HEK293 (cell line): ENCODE measurements around the gene FXYD5.
A peak's percentile ranks its signal among the peaks of the same experiment; 100 is the strongest.

Experiments
- CTCF ChIA-PET: fragments of 350-600 bp; formaldehyde crosslinking; extraction: SDS; loops from one replicate; lab custom pipeline; 2021; ENCODE audit warnings: antibody characterized with exemption; lab: Yijun Ruan, JAX
- POLR2A ChIA-PET: fragments of 300-600 bp; formaldehyde crosslinking; extraction: SDS; loops from one replicate; lab custom pipeline; 2020; ENCODE audit warnings: antibody characterized with exemption, inconsistent platforms; lab: Yijun Ruan, JAX
- H3K27ac ChIP-seq: fragments of 200-500 bp; sonication (Bioruptor generic); 2 replicates; pipeline ENCODE4 v1.5.1; 2014; ENCODE audit warnings: low read depth, low read length, control low read depth, inconsistent platforms; ENCODE audit errors: extremely low read depth
- H3K36me3 ChIP-seq, 2 experiments: fragments of 200-500 bp in 1 of 2; sonication (Bioruptor generic) in 1 of 2; 1 replicate in 1 of 2; 2 replicates in 1 of 2; pipeline ENCODE4 v1.5.1; 2014 to 2017; ENCODE audit warnings: inconsistent platforms in 2 of 2, low read length in 2 of 2; ENCODE audit not compliant: control insufficient read depth in 2 of 2, insufficient read depth in 1 of 2
- H3K4me1 ChIP-seq: fragments of 200-500 bp; sonication (Bioruptor generic); 2 replicates; pipeline ENCODE4 v1.5.1; 2014; ENCODE audit warnings: mild to moderate bottlenecking, low read length, inconsistent platforms; ENCODE audit not compliant: control insufficient read depth, insufficient read depth
- H3K4me3 ChIP-seq: 2 replicates; pipeline ENCODE4 v1.5.1; 2011; ENCODE audit warnings: low read depth, mild to moderate bottlenecking, control low read depth, low read length, moderate library complexity
- H3K9me3 ChIP-seq: fragments of 200-500 bp; sonication (Bioruptor generic); 2 replicates; pipeline ENCODE4 v1.5.1; 2014; ENCODE audit warnings: low read depth, low read length, inconsistent platforms; ENCODE audit not compliant: control insufficient read depth, insufficient read depth
- MEIS1 ChIP-seq: sonication (generic); formaldehyde crosslinking; IDR thresholded peaks from 2 replicates; pipeline ENCODE4 v1.8.1; 2022; ENCODE audit warnings: missing genetic modification reagents, mild to moderate bottlenecking, borderline replicate concordance
- PRDM10 ChIP-seq: fragments of 450-650 bp; formaldehyde crosslinking; IDR thresholded peaks from 2 replicates; pipeline ENCODE4 v1.5.1; 2016; ENCODE audit warnings: missing biosample characterization, missing genetic modification characterization
- ZEB2 ChIP-seq: fragments of 450-650 bp; formaldehyde crosslinking; IDR thresholded peaks from 2 replicates; pipeline ENCODE4 v1.5.1; 2016; ENCODE audit warnings: missing biosample characterization, missing genetic modification characterization
- ZNF132 ChIP-seq: fragments of 450-650 bp; formaldehyde crosslinking; IDR thresholded peaks from 2 replicates; pipeline ENCODE4 v1.5.1; 2017; ENCODE audit warnings: missing biosample characterization, missing genetic modification characterization, borderline replicate concordance
- ZNF169 ChIP-seq: fragments of 450-650 bp; formaldehyde crosslinking; IDR thresholded peaks from 2 replicates; pipeline ENCODE4 v1.5.1; 2016; ENCODE audit warnings: missing biosample characterization, missing genetic modification characterization
- ZNF174 ChIP-seq: fragments of 450-650 bp; formaldehyde crosslinking; IDR thresholded peaks from 2 replicates; pipeline ENCODE4 v1.5.0; 2017; ENCODE audit warnings: missing biosample characterization, mild to moderate bottlenecking, missing genetic modification characterization
- ZNF211 ChIP-seq: fragments of 450-650 bp; formaldehyde crosslinking; IDR thresholded peaks from 2 replicates; pipeline ENCODE4 v1.5.1; 2016; ENCODE audit warnings: low read depth, missing biosample characterization, missing genetic modification characterization
- ZNF341 ChIP-seq: fragments of 450-650 bp; formaldehyde crosslinking; IDR thresholded peaks from 2 replicates; pipeline ENCODE4; 2016; ENCODE audit warnings: low read depth, missing biosample characterization, missing genetic modification characterization
- ZNF37A ChIP-seq: fragments of 450-650 bp; IDR thresholded peaks from 2 replicates; pipeline ENCODE4 v1.5.1; 2018; ENCODE audit warnings: missing biosample characterization, missing genetic modification characterization
- ZNF398 ChIP-seq: fragments of 450-650 bp; formaldehyde crosslinking; IDR thresholded peaks from 2 replicates; pipeline ENCODE4 v1.5.1; 2017; ENCODE audit warnings: missing biosample characterization, missing genetic modification characterization
- ZNF404 ChIP-seq: fragments of 450-650 bp; formaldehyde crosslinking; IDR thresholded peaks from 2 replicates; pipeline ENCODE4 v1.5.1; 2017; ENCODE audit warnings: missing biosample characterization, missing genetic modification characterization
- ZNF488 ChIP-seq: fragments of 450-650 bp; formaldehyde crosslinking; IDR thresholded peaks from 2 replicates; pipeline ENCODE4 v1.5.1; 2016; ENCODE audit warnings: missing biosample characterization, missing genetic modification characterization
- ZNF514 ChIP-seq: fragments of 450-650 bp; formaldehyde crosslinking; IDR thresholded peaks from 2 replicates; pipeline ENCODE4 v1.5.1; 2016; ENCODE audit warnings: missing biosample characterization, missing genetic modification characterization
- ZNF529 ChIP-seq: fragments of 450-650 bp; formaldehyde crosslinking; IDR thresholded peaks from 2 replicates; pipeline ENCODE4 v1.5.1; 2017; ENCODE audit warnings: missing genetic modification characterization, missing biosample characterization; ENCODE audit not compliant: insufficient replicate concordance
- ZNF530 ChIP-seq: fragments of 450-650 bp; formaldehyde crosslinking; IDR thresholded peaks from 2 replicates; pipeline ENCODE4 v1.5.1; 2016; ENCODE audit warnings: low read depth, missing biosample characterization, missing genetic modification characterization
- ZNF548 ChIP-seq: fragments of 450-650 bp; formaldehyde crosslinking; IDR thresholded peaks from 2 replicates; pipeline ENCODE4 v1.5.1; 2016; ENCODE audit warnings: missing biosample characterization, missing genetic modification characterization
- ZNF571 ChIP-seq: fragments of 450-650 bp; formaldehyde crosslinking; IDR thresholded peaks from 2 replicates; pipeline ENCODE4 v1.5.0; 2017; ENCODE audit warnings: missing biosample characterization, missing genetic modification characterization
- ZNF639 ChIP-seq: fragments of 450-650 bp; formaldehyde crosslinking; IDR thresholded peaks from 2 replicates; pipeline ENCODE4 v1.5.1; 2016; ENCODE audit warnings: missing biosample characterization, missing genetic modification characterization
- ZNF785 ChIP-seq: fragments of 450-650 bp; formaldehyde crosslinking; IDR thresholded peaks from 2 replicates; pipeline ENCODE4 v1.5.1; 2016; ENCODE audit warnings: missing biosample characterization, missing genetic modification characterization

FXYD5 gene

GRCh38 chr19:35150445-35150844 lies 4.1 kb upstream of the FXYD5 start:
- Histone ChIP-seq H3K4me3 (no peak overlapping the region), H3K36me3 (no peaks in the 10 kb centered on the region; a peak in 1 of 3 replicates), H3K27ac (0 out of 2 replicates have a peak overlapping the region, but pooled peaks have one; percentile 14), H3K9me3 (no peaks in the 10 kb centered on the region), H3K4me1 (peaks cover 21% of the 10 kb centered on the region)
- ChIA-PET POLR2A (no interaction called here), CTCF (interaction anchor here (0.6 to 1.7 kb wide), 3 partner anchors 9 to 83 kb away, joined by 4 to 8 read pairs (median 6); no protein-coding TSS in a partner anchor)
- TF ChIP-seq ZNF341: peak; percentile 82
- peak; percentile 97 for TF ChIP-seq PRDM10 (tag by site-specific recombination)
- TF ChIP-seq MEIS1 (CRISPR knock-in tag): no peak

- H3K4me3 ChIP-seq: no peak overlapping the region
- TF ChIP-seq ZNF132 (tag by site-specific recombination): no peak
- no peak for TF ChIP-seq ZNF398
- TF ChIP-seq ZEB2 (tag by site-specific recombination): no peak
- no peak for TF ChIP-seq ZNF529 (tag by site-specific recombination)
- TF ChIP-seq ZNF488 (tag by site-specific recombination): no peak
- TF ChIP-seq ZNF530 (tag by site-specific recombination): no peak
- no peak for TF ChIP-seq ZNF37A (tag by site-specific recombination)
- no peak for TF ChIP-seq ZNF785 (tag by site-specific recombination)
- no peak for TF ChIP-seq ZNF571 (tag by site-specific recombination)
- TF ChIP-seq ZNF341: no peak
- no peak for TF ChIP-seq ZNF211
- no peak for TF ChIP-seq ZNF514 (tag by site-specific recombination)
- TF ChIP-seq ZNF169 (tag by site-specific recombination): no peak
- no peak for TF ChIP-seq ZNF639 (tag by site-specific recombination)
- no peak for TF ChIP-seq ZNF404 (tag by site-specific recombination)
- TF ChIP-seq ZNF174: no peak
- TF ChIP-seq ZNF548 (tag by site-specific recombination): no peak
- TF ChIP-seq, all 188 proteins: peak for 0
- Histone ChIP-seq H3K4me1 (peaks cover 24% of the 10 kb centered on the region), H3K36me3 (no peaks in the 10 kb centered on the region; a peak in 1 of 3 replicates), H3K9me3 (no peaks in the 10 kb centered on the region), H3K27ac (no peak overlapping the region)
- ChIA-PET CTCF (interaction anchor here (0.6 to 5.9 kb wide), 8 partner anchors 9 to 966 kb away, joined by 3 to 82 read pairs (median 6); partner anchors contain the start of genes FXYD7 and LGI4), POLR2A (interaction anchor here (0.6 to 1.8 kb wide), 3 partner anchors 10 to 113 kb away, joined by 3 to 4 read pairs (median 4); no protein-coding TSS in a partner anchor)
Observed at GRCh38 chr19:35151273-35152065, 3.1 kb upstream of the FXYD5 start.
